ENCODE data around the gene HYAL2.

The HYAL2 gene

GRCh38 chr3:50364573-50365079, 42.1 kb upstream of the HYAL2 start:
- DNase-seq (ENCODE audit: low spot score), result no peak
- no peak for TF ChIP-seq CTCF (IDR thresholded peaks at IDR 0.05)
- H3K4me3 ChIP-seq, result peak overlapping the region; percentile 73
- H3K27ac ChIP-seq, result peak overlapping the region in 1 of 2 donors; percentile 43

- Histone ChIP-seq H3K27ac (peak overlapping the region in 1 of 2 donors; percentile 38), H3K4me3 (peak overlapping the region; percentile 80)
- no peak for TF ChIP-seq CTCF (IDR thresholded peaks at IDR 0.05)
- DNase-seq (ENCODE audit: low spot score), result no peak
These were observed 37.2 kb upstream of the HYAL2 start for GRCh38 chr3:50359760-50360110.

- no peak for TF ChIP-seq CTCF (IDR thresholded peaks at IDR 0.05)
- peak within 1 kb of the TSS; percentile 84 to 89 for H3K27ac ChIP-seq
- peak within 1 kb of the TSS; percentile 80 for H3K4me3 ChIP-seq
- DNase-seq (ENCODE audit: low spot score), result peak; percentile 98
These were observed 36.6 kb upstream of the HYAL2 start, which contains the start of gene TMEM115 for GRCh38 chr3:50358911-50359759. TMEM115 (minus strand) TSS chr3:50359521; CDS start chr3:50359063, 458 bp downstream.

- H3K4me3 ChIP-seq, result peak overlapping the region; percentile 80
- DNase-seq (ENCODE audit: low spot score), result no peak
- no peak for TF ChIP-seq CTCF (IDR thresholded peaks at IDR 0.05)
- peak overlapping the region; percentile 84 to 89 for H3K27ac ChIP-seq
These were observed 35.9 kb upstream of the HYAL2 start for GRCh38 chr3:50358355-50358910.

GRCh38 chr3:50357481-50357880, 34.9 kb upstream of the HYAL2 start:
- DNase-seq (ENCODE audit: low spot score), result no peak
- Histone ChIP-seq H3K27ac (peak overlapping the region in 1 of 2 donors; percentile 89), H3K4me3 (peak overlapping the region; percentile 80)
- TF ChIP-seq CTCF (IDR thresholded peaks at IDR 0.05), result no peak

- no peak for DNase-seq (ENCODE audit: low spot score)
- TF ChIP-seq CTCF (IDR thresholded peaks at IDR 0.05), result no peak
- Histone ChIP-seq H3K4me3 (peak overlapping the region; percentile 80), H3K27ac (peak overlapping the region in 1 of 2 donors; percentile 63)
These were observed 34.0 kb upstream of the HYAL2 start for GRCh38 chr3:50356553-50356952.

Data from coronary artery (tissue), 2 donors.